Activated CD4-positive, alpha-beta T cell treated with anti-CD3 and anti-CD28 coated beads for 48 hours (primary cell): Measurements from ENCODE around the gene MARCOL.
"Not testable (repeated sequence)": the region's sequence is repeated elsewhere in the genome, so short reads cannot be mapped to it uniquely, and the experiment has no call there.

Experiments used
- DNase-seq: peaks from one replicate; pipeline ENCODE4 v3.0.0-alpha.2; 2020

The MARCOL gene

GRCh38 chr5:148268566-148268965 lies 30.2 kb downstream of the MARCOL start, which contains the start of gene SPINK13:
Gene SPINK13 (plus strand): TSS chr5:148268794. CDS start chr5:148270073, 1,279 bp downstream.
- DNase-seq: no peak

- not testable (repeated sequence) for DNase-seq
Observed at GRCh38 chr5:148275129-148275528, 36.8 kb downstream of the MARCOL start.

DNA sequence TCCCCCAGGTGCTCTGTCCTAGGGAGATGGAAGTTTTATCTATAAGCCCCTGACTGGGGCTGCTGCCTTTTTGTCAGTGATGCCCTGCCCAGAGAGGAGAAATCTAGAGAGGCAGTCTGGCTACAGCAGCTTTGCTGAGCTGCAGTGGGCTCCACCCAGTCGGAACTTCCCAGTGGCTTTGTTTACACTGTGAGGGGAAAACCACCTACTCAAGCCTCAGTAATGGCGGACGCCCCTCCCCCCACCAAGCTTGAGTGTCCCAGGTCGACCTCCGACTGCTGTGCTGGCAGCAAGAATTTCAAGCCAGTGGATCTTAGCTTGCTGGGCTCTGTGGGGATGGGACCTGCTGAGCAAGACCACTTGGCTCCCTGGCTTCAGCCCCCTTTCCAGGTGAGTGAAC lies 42.6 kb downstream of the MARCOL start:
- not testable (repeated sequence) for DNase-seq

DNA sequence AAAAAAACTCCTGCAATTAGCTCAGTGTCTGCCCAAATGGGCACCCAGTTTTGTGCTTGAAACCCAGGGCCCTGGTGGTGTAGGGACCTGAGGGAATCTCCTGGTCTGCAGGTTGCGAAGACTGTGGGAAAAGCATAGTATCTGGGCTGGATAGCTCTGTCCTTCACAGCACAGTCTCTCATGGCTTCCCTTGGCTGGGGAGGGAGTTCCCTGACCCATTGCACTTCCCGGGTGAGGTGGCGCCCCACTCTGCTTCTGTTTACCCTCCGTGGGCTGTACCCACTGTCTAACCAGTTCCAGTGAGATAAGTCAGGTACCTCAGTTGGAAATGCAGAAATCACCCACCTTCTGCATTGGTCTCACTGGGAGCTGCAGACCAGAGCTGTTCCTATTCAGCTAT lies 43.0 kb downstream of the MARCOL start:
- not testable (repeated sequence) for DNase-seq

GRCh38 chr5:148290271-148291195 lies 52.2 kb downstream of the MARCOL start:
- DNase-seq: no peak
